Measurements from ENCODE around the gene FNTB.
"Not testable (repeated sequence)": the region's sequence is repeated elsewhere in the genome, so short reads cannot be mapped to it uniquely, and the experiment has no call there.

Gene FNTB

DNA sequence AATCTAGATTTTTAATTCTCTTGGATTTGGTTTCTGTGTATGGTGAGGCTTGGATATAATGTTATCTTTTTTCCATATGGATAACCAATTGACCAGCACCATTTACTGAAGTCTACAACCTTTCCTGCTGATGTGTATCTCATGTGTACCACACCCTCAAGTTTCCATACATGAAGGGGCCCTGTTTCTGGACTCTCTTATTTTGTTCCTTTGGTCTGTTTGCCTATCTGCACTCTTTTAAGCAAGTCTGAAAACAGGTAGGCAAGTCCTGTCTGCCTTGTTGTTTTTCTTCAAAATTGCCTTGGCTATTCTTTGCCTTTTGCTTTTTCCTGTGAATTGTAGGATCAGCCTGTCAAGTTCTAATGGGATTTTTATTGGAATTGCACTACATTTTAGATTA is 71.0 kb downstream of the FNTB start:
- DNase-seq, result peak; percentile 63

DNA sequence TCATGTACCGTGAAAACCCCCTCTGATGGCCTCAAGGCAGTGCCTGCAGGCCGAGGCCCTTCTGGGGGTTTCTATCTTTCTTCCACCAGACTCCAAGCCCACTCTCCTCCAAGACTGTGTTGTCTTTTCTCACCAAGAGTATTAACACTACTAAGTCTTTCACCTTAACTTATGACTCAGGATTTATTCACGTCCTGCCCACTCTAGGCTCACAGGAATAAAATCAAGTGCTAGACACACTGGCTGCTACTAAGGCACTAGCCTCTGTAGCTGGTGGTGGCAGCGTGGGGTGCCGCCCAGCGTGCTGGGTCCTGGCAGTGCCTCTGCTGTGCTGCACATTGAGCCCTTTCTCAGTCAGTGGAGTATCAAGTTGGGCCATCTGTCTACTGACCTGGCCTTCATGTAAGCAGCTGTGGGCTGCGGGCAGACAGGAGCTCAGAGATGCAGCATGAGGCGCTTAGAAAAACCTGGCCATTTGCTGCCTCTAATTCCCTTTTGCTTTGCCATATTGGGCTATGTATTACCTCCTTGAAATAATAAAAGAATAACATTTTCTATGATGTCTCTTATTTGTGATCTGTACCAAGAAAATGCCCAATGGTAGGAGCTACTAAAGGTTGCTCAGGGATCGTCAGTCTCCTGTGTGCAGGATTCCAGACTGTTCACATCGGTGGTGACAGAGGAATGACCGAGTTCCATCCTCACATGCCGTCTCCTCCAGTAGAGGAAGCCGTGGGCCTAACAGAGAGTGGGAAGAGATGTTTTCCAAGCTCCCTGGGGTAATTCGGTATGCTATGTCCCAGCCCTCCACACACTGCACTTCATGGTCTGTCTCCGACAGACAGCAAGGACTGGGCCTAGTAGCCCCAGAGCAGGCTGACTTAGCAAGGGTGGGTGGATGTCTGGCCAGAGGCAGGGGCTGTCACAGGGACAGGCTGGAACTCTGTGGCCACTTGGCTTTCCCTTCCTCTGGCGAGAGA is 75.7 kb downstream of the FNTB start:
- no peak for DNase-seq

DNA sequence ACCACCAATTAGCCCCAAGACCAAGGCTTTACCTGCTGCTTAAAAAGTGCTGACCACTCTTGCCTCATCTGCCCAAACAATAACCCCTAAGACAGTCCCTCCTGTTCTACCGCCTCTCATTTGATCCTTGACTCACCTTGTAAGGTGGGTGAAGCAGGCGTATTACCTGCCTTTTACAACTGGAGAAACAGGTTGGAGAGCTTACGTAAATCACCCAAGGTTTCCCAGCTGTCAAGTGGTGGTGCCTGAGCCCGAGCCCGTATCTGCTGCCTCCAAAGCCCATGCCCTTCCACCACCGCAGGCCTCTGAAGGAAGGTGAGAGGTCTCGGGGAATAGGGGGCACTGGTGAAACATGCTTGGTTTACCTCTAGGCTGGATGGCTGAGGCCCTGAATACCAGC is 79.0 kb downstream of the FNTB start:
- DNase-seq, result no peak

DNA sequence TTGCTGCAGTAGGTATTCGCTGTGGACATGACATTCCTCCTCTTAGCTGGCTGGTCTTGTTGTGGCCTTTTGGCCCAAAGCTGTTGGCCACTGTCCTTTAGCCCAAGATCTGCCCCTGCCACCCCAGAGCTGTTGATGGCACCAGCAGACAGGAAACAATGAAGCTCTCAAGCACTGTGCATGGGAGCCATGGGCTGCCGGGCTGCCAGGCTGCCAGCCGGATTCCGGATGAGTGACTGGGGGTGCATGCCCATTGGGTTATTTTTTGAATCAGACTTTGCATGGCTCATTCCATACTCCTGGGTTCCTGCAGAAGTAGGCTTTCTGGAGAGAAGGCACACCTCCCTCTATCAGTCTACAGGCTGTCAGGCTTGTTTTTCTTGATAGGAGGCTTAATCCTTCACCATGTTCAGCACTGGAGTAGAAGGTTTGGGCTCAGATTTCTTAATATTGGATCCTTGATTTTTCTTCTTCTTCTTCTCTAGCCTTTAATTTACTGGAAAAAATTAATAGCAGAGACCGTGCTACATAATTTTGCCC is 83.2 kb downstream of the FNTB start:
- no peak for DNase-seq

DNA sequence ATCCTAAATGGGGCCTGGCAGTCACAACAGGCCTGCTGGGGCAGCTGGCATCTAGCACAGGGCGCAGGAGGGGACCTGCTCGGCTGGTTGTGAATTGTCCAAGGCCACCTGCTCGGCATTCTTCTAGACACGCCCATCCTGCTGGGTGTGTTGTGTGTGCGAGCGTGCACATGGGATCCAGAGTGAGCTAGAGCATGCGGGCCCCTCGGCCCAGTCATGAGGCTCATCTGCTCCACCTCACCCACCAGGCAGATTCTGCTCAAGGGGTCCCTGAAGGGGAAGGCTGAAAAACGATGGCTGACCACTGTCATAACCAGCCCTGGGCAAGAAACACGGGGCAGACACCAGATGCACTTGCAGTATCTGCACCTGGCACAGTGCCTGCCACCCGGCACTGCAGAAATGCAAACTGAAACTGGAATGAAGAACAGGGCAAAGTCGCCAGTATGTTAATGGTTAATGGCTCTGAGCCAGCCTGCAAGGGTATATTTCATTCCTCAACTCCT is 83.8 kb downstream of the FNTB start:
- no peak for DNase-seq

DNA sequence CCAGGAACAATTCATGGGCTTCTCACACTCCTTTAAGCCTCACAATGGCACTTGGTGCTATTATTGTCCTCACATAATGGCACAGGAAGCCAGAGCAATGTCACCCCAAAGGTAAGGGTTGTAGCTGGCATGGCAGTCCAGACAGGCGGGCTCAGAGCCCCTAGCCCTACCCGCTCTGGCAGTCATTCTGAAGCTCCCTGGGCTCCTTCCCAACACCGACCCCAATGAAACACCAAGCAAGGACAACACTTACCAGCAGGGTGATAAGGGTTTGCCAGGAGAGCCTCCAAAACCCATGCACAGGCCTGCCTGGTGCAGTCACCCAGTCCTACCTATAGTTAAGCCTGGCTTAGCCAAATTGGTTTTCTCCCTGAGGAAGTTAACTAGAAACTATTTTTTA is 84.8 kb downstream of the FNTB start:
- DNase-seq, result no peak

DNA sequence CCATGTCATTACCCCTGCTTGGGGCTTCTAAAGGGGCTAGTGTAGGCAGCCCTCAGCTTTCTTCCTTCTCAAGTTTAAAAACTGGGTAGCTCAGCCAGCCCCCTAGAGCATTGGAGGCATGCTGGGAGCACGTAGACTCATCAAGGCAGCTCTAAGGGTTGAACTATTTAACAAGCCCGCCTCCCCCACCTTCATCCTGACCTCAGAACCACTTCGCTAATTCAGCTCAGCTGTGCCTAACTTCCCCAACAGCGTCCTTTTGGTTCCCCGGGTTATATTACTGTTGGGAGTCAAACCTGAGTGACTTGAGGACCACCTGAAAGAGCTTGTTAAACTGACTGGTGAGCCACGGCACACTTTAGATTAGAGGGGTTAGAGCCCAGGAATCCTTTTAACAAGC is 85.6 kb downstream of the FNTB start:
- DNase-seq, result no peak

DNA sequence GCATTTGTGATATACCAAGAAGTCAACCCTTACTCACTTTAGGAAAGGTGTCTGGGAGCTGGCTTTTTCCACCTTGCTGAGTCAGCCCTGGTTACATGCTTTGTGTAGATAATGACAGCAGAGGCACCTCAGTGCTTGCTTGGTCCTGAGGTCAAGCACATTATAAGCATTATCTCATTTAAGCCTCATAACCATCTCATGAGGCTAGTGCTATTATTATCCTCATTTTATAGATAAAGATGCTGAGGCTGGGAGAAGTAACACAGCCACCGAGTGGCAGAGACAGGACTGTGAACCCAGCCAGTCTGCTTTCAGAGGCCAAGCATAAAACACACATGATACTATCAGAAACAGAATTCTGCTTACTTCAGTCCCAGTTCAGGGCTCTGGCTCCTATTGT is 86.2 kb downstream of the FNTB start:
- peak; percentile 54 for DNase-seq

DNA sequence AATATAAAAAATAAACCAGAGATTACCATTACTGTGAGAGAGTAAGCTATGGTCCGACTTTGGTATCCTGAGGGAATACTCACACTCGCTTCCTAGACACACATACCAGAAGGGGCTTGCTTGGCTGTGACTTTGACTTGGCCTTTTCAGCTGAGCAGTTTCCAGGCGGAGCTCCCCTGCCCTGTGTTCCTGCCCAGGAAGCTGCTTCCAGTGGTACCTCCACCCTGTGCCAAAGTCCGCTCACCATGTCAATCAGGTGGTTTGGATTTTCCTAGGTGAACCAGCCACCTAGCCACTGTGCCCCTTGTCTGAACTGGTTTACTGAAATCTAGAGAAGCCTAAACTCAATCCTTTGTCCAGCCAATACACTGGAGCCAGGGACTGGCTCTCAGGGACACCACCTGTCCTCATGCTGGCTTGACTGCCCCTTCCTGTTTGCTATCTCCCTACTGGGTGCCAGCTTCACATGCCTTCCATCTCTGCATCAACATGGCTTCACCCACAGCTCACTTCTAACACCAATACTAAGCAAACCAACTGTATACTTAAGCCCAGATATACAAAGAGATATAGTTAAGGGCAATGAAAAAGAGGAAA is 87.0 kb downstream of the FNTB start:
- DNase-seq, result no peak

DNA sequence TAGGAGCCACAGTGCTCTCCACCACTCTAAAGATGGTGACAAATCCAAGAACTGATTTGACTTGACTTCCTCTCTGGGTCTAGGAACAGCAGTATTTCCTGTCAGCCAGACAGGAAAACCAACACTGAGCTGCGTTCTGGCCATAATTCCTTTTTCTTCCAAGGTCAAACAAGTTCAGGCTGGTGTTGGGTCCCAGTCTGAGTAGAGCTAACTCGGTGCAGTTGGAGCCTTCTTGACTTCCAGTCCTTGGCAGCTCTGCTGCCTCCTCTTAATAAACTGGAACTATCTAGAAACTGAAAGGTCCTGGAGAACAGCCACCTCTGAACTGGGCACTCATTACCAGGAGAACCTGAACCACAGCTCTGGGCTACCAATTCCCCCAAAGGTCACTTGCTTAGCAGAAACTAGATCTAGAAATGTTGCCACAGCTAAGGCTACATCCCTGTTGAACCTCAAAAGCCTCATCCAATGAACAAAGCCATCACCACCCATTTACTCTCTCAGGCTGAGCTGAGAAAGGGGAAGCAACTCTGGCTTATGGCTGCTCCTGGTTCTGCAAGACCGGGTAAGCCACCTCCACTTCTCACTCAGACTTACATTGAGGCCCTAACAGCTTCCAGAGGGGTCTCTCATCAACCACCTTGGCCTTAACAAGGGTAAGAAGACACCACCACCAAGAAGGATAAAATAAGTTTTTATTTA is 87.9 kb downstream of the FNTB start:
- peak; percentile 79 for DNase-seq

DNA sequence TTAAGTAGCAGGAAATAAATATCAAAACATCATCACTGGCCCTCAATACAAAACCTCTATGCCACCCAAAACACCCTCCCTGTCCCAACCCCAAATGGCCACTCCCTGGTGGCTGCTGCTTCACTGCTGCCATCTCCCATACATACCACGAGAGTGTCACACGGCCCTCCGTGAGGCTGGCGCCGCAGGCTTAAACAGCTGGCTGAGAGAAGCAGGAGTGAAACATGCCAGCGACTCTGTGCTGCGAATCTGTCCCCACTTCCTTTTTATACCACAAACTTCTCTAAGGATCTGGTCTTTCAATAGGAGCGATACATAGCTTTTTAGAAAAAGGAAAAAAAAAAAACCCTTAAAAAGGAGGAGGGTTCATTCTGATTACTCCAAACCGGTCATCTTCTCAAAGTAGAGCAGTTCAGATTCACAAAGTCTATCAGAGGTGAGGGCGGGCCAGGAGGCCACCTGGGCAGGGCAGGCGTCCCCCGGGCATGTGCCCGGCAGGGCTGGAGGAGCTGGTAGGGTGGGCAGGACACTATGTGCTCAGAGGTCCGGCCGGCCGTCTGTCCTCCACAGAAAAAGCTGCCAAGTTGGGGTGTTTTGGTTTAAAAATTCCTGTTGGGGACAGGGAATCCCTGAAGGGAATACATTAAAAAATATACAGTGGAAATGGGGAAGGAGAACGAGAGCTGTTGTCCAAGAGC is 89.1 kb downstream of the FNTB start:
- DNase-seq, result peak; percentile 44

DNA sequence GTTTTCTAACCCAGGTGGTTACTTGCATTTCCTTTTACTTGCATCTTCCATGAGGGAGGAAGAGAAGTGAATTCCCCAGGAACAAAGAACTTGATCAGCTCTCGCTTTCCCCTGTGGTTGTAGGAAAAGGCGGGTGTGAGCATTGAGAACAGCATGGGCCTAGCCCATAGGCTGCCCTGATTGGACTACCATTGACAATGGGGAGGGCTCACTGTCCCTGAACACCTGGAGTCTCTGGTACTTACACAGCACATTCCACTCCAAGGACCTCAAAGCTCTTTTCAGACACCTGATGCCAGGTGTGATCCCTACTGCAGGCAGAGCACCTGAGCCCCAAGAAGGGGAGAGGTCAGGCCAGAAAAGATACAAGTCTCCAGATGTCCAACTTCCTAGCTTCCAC is 90.6 kb downstream of the FNTB start:
- no peak for DNase-seq

DNA sequence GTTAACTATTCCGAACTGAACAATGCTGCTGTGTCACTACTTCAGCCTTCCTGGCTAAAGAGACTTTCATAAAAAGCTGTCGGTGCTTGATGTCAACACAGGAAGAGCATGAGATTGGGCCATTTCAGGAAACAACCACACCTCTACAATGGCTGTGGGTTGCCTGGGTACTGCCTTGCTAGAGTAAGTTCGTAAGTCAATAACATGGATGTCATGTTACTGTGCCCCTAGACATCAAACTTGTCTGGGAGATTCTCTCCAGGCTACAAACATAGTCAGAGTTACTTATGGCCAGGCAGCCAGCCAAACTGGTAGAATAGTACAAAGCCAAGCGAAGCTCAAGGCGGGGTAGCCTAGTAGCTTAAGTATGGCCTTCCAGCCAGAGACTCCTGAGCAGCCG is 92.5 kb downstream of the FNTB start:
- DNase-seq, result peak; percentile 50

DNA sequence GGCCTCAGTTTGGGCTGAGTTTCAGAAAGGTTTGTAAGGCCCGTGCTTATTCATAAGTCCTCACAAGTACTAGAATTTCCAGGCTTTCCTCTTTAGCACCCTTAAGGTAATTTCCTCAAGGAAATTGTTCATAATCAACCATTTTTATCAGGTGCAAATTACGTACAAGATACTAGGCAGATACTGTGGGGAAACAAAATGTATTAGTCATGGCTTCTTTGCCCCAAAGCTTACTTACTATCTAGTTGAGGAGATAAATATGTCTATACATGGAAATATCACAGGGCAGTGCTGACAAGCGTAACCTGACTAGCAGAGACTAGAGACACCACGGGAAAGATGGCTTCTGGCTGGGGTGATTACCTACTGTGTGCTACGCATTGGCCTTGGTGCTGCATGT is 93.1 kb downstream of the FNTB start:
- DNase-seq, result no peak

DNA sequence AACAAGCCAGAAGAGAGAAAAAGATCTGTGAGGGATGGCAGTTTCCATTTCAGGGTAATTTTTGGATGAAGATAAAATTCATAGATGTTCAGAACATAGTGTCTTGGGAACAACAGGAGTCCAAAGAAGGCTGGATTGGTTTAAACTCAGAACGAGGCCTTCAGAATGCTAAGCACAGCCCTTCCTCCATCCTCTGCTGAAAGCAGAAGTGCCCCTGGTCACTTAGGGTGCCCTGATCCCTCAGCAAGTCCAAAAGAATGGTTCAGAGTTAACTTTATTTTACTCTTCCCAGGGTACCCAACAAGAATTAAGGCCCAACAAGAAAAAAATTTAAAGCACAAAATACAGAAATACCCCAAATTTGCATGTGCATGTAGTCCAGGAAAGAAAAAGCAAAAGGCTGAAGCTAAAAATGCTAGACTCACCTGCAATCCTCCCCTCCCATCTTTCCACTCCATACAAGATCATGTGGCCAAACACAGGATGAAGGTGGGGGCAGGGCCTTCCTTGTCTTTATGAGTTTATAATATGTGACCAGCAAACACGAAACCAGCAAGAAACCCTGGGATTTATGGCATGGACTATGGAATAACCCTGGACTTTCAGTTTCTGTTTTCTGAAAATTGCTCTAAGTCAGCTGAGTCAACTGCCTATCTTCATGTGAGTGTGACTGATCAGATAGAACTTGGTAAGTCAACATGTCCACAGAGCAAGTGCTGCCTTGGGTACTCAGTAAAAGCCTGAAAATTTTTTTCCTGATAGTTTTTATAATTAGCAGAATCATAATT is 94.5 kb downstream of the FNTB start:
- DNase-seq, result no peak

DNA sequence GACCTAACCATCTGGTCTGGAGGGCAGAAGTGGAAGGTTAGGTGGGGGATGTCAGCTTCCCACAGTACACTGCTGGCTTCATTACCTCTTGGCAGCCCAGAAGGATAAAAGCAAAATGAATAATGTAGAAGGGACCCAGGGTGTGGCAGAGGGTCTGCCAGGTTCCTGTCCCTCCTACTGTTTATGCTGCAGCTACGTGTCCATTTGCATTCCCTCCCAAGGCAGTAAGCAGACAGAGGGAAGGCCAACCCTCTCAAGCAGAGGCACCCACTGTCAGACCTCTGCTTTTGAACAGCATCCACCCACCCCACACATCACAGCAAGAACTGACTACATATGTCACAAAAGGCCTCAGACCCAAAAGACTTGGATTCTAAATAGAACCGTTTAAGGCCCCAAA is 96.2 kb downstream of the FNTB start:
- no peak for DNase-seq

DNA sequence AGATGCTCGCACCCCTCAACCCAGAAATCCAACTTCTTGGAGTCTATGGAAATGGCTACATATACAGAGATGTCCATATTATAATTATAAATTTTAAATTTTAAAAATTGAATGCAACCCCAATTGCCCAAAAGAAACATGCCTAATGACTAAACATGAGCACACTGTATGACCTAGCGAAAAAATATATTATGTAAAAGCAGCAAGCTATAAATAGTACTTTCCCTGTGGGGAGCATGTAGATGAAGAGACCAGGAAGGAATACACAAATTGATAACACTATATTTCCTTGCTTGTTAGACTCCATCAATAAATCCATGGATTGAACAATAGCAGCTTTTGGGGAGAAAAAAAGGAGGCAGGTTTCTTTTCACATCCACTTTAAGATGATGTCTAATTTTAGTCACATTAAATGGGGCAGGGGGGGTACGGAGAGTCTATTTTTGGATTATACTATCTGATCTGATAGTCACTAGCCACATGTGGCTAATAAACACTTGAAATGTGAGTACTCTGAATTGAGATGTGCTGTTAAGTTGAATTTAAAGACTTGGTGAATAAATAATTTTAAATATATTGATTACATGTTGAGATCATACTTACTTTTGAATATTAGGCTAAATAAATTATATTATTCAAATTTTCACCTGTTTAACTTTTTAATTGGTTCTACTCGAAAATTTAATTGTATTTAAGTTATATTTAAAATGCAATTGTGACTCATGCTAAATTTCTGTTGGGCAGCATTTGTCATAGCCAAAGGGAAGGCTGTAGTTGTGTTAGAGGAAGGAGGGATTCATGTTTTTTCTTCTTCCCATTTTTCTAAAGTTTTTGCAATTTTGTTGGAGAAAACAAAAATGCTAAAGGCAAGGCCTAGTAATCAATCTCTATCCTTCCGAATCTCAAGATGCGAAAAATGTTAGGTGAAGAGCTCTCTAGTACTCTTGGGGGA is 98.1 kb downstream of the FNTB start:
- DNase-seq, result no peak

DNA sequence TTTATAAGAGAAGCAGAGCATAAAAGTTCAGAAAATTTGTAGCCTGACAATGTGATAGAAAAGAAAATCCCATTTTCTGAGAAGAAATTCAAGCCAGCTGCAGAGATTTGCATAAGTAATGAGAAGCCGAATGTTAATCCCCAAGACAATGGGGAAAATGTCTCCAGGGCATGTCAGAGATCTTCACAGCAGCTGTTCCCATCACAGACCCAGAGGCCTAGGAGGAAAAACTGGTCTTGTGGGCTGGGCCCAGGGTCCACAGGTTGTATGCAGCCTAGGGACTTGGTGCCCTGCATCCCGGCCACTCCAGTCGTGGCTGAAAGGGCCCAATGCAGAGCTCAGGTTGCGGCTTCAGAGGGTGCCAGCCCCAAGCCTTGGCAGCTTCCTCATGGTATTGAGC is 100.0 kb downstream of the FNTB start:
- not testable (repeated sequence) for DNase-seq

DNA sequence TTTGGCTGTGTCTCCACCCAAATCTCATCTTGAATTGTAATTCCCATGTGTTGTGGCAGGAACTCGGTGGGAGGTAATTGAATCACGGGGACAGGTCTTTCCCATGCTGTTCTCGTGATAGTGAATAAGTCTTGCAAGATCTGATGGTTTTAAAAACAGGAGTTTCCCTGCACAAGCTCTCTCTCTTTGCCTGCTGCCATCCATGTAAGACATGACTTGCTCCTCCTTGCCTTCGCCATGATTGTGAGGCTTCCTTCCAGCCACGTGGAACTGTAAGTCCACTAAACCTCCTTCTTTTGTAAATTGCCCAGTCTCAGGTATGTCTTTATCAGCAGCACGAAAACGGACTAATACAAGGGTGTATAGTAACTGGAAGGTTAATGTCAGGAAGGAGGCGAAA is 101.1 kb downstream of the FNTB start:
- DNase-seq, result not testable (repeated sequence)

DNA sequence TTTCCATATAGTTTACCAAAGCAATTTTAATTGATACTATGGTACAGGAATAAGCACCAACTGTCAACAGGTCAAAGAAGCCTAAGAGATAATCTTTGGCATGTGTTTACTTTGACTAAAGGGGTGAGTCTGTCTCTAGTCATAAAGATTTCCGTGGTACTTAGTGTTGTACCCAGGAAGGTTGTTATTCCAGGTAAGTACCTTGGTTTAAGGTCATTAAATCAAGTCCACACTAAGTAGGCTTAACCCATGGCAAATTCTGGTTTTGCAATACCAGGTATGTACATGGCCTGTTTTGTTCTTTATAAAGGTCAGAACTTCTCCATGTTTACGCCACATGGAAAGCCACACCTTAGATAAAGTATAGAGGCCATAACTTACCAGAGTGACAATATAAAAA is 105.7 kb downstream of the FNTB start:
- no peak for DNase-seq

All from hematopoietic multipotent progenitor cell treated with erythropoietin and hydrocortisone succinate and interleukin-3 and kit ligand, for 4 days (in vitro differentiated cells).